SK-N-SH treated with all-trans-retinoic acid at 6 μM for 48 hours (cell line): ENCODE measurements around the gene CDRT4.

Source experiments
- ATAC-seq: fragments of 200-7000 bp; cut with Tn5 transposase; 3 replicates; pipeline ENCODE4 v1.9.1; 2020; ENCODE audit warnings: mild to moderate bottlenecking, moderate library complexity
- ARNTL ChIP-seq: fragments of 450-650 bp; formaldehyde crosslinking; IDR thresholded peaks from 2 replicates; pipeline ENCODE4 v1.5.0; 2020; ENCODE audit warnings: low read depth, mild to moderate bottlenecking, moderate library complexity, borderline replicate concordance
- BACH2 ChIP-seq: fragments of 250-450 bp; sonication (Bioruptor Pico); IDR thresholded peaks from 2 replicates; pipeline ENCODE4 v1.9.0; 2021; ENCODE audit warnings: mild to moderate bottlenecking, borderline replicate concordance
- CREB5 ChIP-seq: fragments of 250-450 bp; sonication (Bioruptor Pico); IDR thresholded peaks from 2 replicates; pipeline ENCODE4 v1.5.1; 2020; ENCODE audit warnings: low read depth, mild to moderate bottlenecking, moderate library complexity
- CSDC2 ChIP-seq: fragments of 250-450 bp; sonication (Bioruptor Pico); IDR thresholded peaks from 2 replicates; pipeline ENCODE4 v1.5.0; 2020; ENCODE audit warnings: mild to moderate bottlenecking, moderate library complexity
- CSRNP3 ChIP-seq: fragments of 250-450 bp; sonication (Bioruptor Pico); IDR thresholded peaks from 2 replicates; pipeline ENCODE4 v1.5.1; 2021; ENCODE audit warnings: mild to moderate bottlenecking, moderate library complexity
- ESRRG ChIP-seq: fragments of 250-450 bp; sonication (Bioruptor Pico); IDR thresholded peaks from 2 replicates; pipeline ENCODE4 v1.6.1; 2021; ENCODE audit warnings: mild to moderate bottlenecking
- GLIS3 ChIP-seq: fragments of 250-450 bp; sonication (Bioruptor Pico); IDR thresholded peaks from 2 replicates; pipeline ENCODE4 v1.5.0; 2020; ENCODE audit warnings: mild to moderate bottlenecking, moderate library complexity
- ISL1 ChIP-seq: fragments of 250-450 bp; sonication (Bioruptor Pico); IDR thresholded peaks from 2 replicates; pipeline ENCODE4 v2.1.2; 2022; ENCODE audit warnings: mild to moderate bottlenecking, moderate library complexity
- OSR1 ChIP-seq: fragments of 250-450 bp; sonication (Bioruptor Pico); IDR thresholded peaks from 2 replicates; pipeline ENCODE4 v1.8.0; 2022; ENCODE audit warnings: moderate library complexity, mild to moderate bottlenecking, inconsistent platforms
- PATZ1 ChIP-seq: fragments of 250-450 bp; sonication (Bioruptor Pico); IDR thresholded peaks from 2 replicates; pipeline ENCODE4 v1.8.0; 2020; ENCODE audit warnings: mild to moderate bottlenecking, moderate library complexity, borderline replicate concordance
- POU6F1 ChIP-seq: fragments of 250-450 bp; sonication (Bioruptor Pico); IDR thresholded peaks from 2 replicates; pipeline ENCODE4 v1.8.0; 2021; ENCODE audit warnings: low read depth, mild to moderate bottlenecking, moderate library complexity, borderline replicate concordance
- PPARA ChIP-seq: fragments of 250-450 bp; sonication (Bioruptor Pico); IDR thresholded peaks from 2 replicates; pipeline ENCODE4 v1.5.0; 2020; ENCODE audit warnings: mild to moderate bottlenecking, borderline replicate concordance
- RARB ChIP-seq: fragments of 250-450 bp; sonication (Bioruptor Pico); IDR thresholded peaks from 2 replicates; pipeline ENCODE4 v1.8.0; 2021; ENCODE audit warnings: mild to moderate bottlenecking, moderate library complexity
- SNAI2 ChIP-seq: fragments of 250-450 bp; sonication (Bioruptor Pico); IDR thresholded peaks from 2 replicates; pipeline ENCODE4 v1.5.0; 2020; ENCODE audit warnings: mild to moderate bottlenecking, moderate library complexity
- TCF4 ChIP-seq: fragments of 250-450 bp; sonication (Bioruptor Pico); IDR thresholded peaks from 2 replicates; pipeline ENCODE4 v1.8.0; 2021; ENCODE audit warnings: mild to moderate bottlenecking, moderate library complexity, borderline replicate concordance
- TOX ChIP-seq: fragments of 250-450 bp; sonication (Bioruptor Pico); IDR thresholded peaks from 2 replicates; pipeline ENCODE4 v1.8.0; 2021; ENCODE audit warnings: mild to moderate bottlenecking, moderate library complexity, borderline replicate concordance
- TSHZ2 ChIP-seq: fragments of 250-450 bp; sonication (Bioruptor Pico); IDR thresholded peaks from 2 replicates; pipeline ENCODE4 v1.5.0; 2020; ENCODE audit warnings: mild to moderate bottlenecking, moderate library complexity
- ZC3H10 ChIP-seq: fragments of 250-450 bp; sonication (Bioruptor Pico); IDR thresholded peaks from 2 replicates; pipeline ENCODE4 v1.5.1; 2021; ENCODE audit warnings: mild to moderate bottlenecking, moderate library complexity
- ZFP3 ChIP-seq: fragments of 250-450 bp; sonication (Bioruptor Pico); IDR thresholded peaks from 2 replicates; pipeline ENCODE4 v1.5.0; 2020; ENCODE audit warnings: mild to moderate bottlenecking, moderate library complexity
- ZFP30 ChIP-seq: fragments of 450-650 bp; formaldehyde crosslinking; IDR thresholded peaks from 2 replicates; pipeline ENCODE4 v1.5.0; 2022; ENCODE audit warnings: mild to moderate bottlenecking, moderate library complexity
- ZNF565 ChIP-seq: fragments of 450-650 bp; formaldehyde crosslinking; conservative IDR thresholded peaks from 2 replicates; pipeline ENCODE4 v1.5.0; 2020; ENCODE audit warnings: low read depth, mild to moderate bottlenecking, moderate library complexity
- ZNF70 ChIP-seq: fragments of 450-650 bp; formaldehyde crosslinking; IDR thresholded peaks from 2 replicates; pipeline ENCODE4 v1.5.0; 2020; ENCODE audit warnings: mild to moderate bottlenecking, moderate library complexity
- ZNF8 ChIP-seq: fragments of 450-650 bp; formaldehyde crosslinking; IDR thresholded peaks from 2 replicates; pipeline ENCODE4 v1.5.0; 2020; ENCODE audit warnings: mild to moderate bottlenecking, moderate library complexity

Gene CDRT4

GRCh38 chr17:15483431-15483830, 16.0 kb upstream of the CDRT4 start:
- ATAC-seq: no peak
- TF ChIP-seq ZNF565 (CRISPR knock-in tag): no peak
- no peak for TF ChIP-seq ARNTL (CRISPR knock-in tag)
- no peak for TF ChIP-seq ZNF8
- TF ChIP-seq ZFP3 (CRISPR knock-in tag): no peak
- TF ChIP-seq RARB: no peak
- TF ChIP-seq CSDC2 (CRISPR knock-in tag): no peak
- TF ChIP-seq ESRRG (CRISPR knock-in tag): no peak
- no peak for TF ChIP-seq ZNF70 (CRISPR knock-in tag)
- TF ChIP-seq SNAI2 (CRISPR knock-in tag): no peak
- no peak for TF ChIP-seq GLIS3 (CRISPR knock-in tag)
- TF ChIP-seq ZC3H10 (CRISPR knock-in tag): no peak
- TF ChIP-seq ISL1 (CRISPR knock-in tag): no peak
- no peak for TF ChIP-seq TCF4 (CRISPR knock-in tag)
- TF ChIP-seq TSHZ2 (CRISPR knock-in tag): no peak
- TF ChIP-seq POU6F1 (CRISPR knock-in tag): no peak
- TF ChIP-seq CREB5 (CRISPR knock-in tag): no peak
- no peak for TF ChIP-seq OSR1
- TF ChIP-seq ZFP30: no peak
- TF ChIP-seq, all 23 proteins: peak for 0

GRCh38 chr17:15482476-15482875, 15.1 kb upstream of the CDRT4 start:
- TF ChIP-seq OSR1 (no peak), ZC3H10 (CRISPR knock-in tag) (no peak), CSRNP3 (no peak), PPARA (CRISPR knock-in tag) (no peak), CREB5 (CRISPR knock-in tag) (no peak), RARB (no peak), ZFP30 (no peak), ZNF565 (CRISPR knock-in tag) (no peak), BACH2 (CRISPR knock-in tag) (no peak), TOX (CRISPR knock-in tag) (no peak), PATZ1 (CRISPR knock-in tag) (no peak), SNAI2 (CRISPR knock-in tag) (no peak), ESRRG (CRISPR knock-in tag) (no peak), ZNF70 (CRISPR knock-in tag) (no peak), POU6F1 (CRISPR knock-in tag) (no peak), ZFP3 (CRISPR knock-in tag) (no peak), ISL1 (CRISPR knock-in tag) (no peak), ARNTL (CRISPR knock-in tag) (no peak)
- ATAC-seq: no peak
